ENCODE results near the gene OR8B8.

OR8B8 gene

GRCh38 chr11:124481365-124482323 is 36.1 kb upstream of the OR8B8 start:
- peak overlapping the region; percentile 40 for H3K9ac ChIP-seq (ENCODE audit: low read length)
- H3K4me3 ChIP-seq (ENCODE audit: low read length) = peak overlapping the region; percentile 76
- no peaks in the 10 kb centered on the region for H4K20me1 ChIP-seq (ENCODE audit: insufficient read depth, low read length)
- H3K36me3 ChIP-seq (replicated peaks; ENCODE audit: low read depth, low read length) = no peaks in the 10 kb centered on the region
- H2AFZ ChIP-seq (ENCODE audit: low read depth, low read length) = peak overlapping the region; percentile 89
- peaks cover 4% of the 10 kb centered on the region; the same call in 1 of the 2 replicates for H3K4me1 ChIP-seq (ENCODE audit: low read length)
- H3K27me3 ChIP-seq (ENCODE audit: low read depth, low read length) = peaks cover 9% of the 10 kb centered on the region; the same call in 1 of the 2 replicates
- TF ChIP-seq CTCF (IDR thresholded peaks at IDR 0.05; ENCODE audit: low read depth, low read length) = no peak
- no peak for TF ChIP-seq EZH2phosphoT487 (IDR thresholded peaks at IDR 0.05; ENCODE audit: low read depth)
- no peaks in the 10 kb centered on the region for H3K9me3 ChIP-seq (ENCODE audit: insufficient read depth, low read length)
- peak overlapping the region; percentile 84 for H3K4me2 ChIP-seq (ENCODE audit: low read length)
- H3K27ac ChIP-seq (ENCODE audit: low read length) = no peak overlapping the region
- no peaks in the 10 kb centered on the region for H3K79me2 ChIP-seq (ENCODE audit: low read length)

GRCh38 chr11:124479561-124479960 is 34.1 kb upstream of the OR8B8 start:
- Histone ChIP-seq H3K27me3 (ENCODE audit: low read depth, low read length) (peaks cover 3% of the 10 kb centered on the region), H3K36me3 (replicated peaks; ENCODE audit: low read depth, low read length) (no peaks in the 10 kb centered on the region), H3K9me3 (ENCODE audit: insufficient read depth, low read length) (no peaks in the 10 kb centered on the region), H3K4me3 (ENCODE audit: low read length) (no peak overlapping the region), H3K4me1 (ENCODE audit: low read length) (peaks cover 12% of the 10 kb centered on the region; the same call in 1 of the 2 replicates), H3K27ac (ENCODE audit: low read length) (no peak overlapping the region), H3K4me2 (ENCODE audit: low read length) (no peak overlapping the region), H4K20me1 (ENCODE audit: insufficient read depth, low read length) (no peaks in the 10 kb centered on the region), H3K79me2 (ENCODE audit: low read length) (no peaks in the 10 kb centered on the region), H2AFZ (ENCODE audit: low read depth, low read length) (no peak overlapping the region), H3K9ac (ENCODE audit: low read length) (no peak overlapping the region)
- TF ChIP-seq EZH2phosphoT487 (IDR thresholded peaks at IDR 0.05; ENCODE audit: low read depth) (no peak), CTCF (IDR thresholded peaks at IDR 0.05; ENCODE audit: low read depth, low read length) (no peak)

GRCh38 chr11:124475265-124475664 is 29.8 kb upstream of the OR8B8 start:
- TF ChIP-seq EZH2phosphoT487 (IDR thresholded peaks at IDR 0.05; ENCODE audit: low read depth) = no peak
- TF ChIP-seq CTCF (IDR thresholded peaks at IDR 0.05; ENCODE audit: low read depth, low read length) = no peak
- Histone ChIP-seq H2AFZ (ENCODE audit: low read depth, low read length) (no peak overlapping the region), H3K79me2 (ENCODE audit: low read length) (no peaks in the 10 kb centered on the region), H3K9me3 (ENCODE audit: insufficient read depth, low read length) (no peaks in the 10 kb centered on the region), H3K9ac (ENCODE audit: low read length) (no peak overlapping the region), H3K27me3 (ENCODE audit: low read depth, low read length) (peaks cover 6% of the 10 kb centered on the region), H3K4me3 (ENCODE audit: low read length) (no peak overlapping the region), H3K36me3 (replicated peaks; ENCODE audit: low read depth, low read length) (no peaks in the 10 kb centered on the region), H4K20me1 (ENCODE audit: insufficient read depth, low read length) (no peaks in the 10 kb centered on the region), H3K4me2 (ENCODE audit: low read length) (no peak overlapping the region), H3K27ac (ENCODE audit: low read length) (no peak overlapping the region), H3K4me1 (ENCODE audit: low read length) (peaks cover 13% of the 10 kb centered on the region; the same call in 1 of the 2 replicates)

- no peak overlapping the region for H3K4me2 ChIP-seq (ENCODE audit: low read length)
- H3K27ac ChIP-seq (ENCODE audit: low read length) = no peak overlapping the region
- H3K4me3 ChIP-seq (ENCODE audit: low read length) = no peak overlapping the region
- H4K20me1 ChIP-seq (ENCODE audit: insufficient read depth, low read length) = no peaks in the 10 kb centered on the region
- H3K79me2 ChIP-seq (ENCODE audit: low read length) = no peaks in the 10 kb centered on the region
- H2AFZ ChIP-seq (ENCODE audit: low read depth, low read length) = no peak overlapping the region
- no peaks in the 10 kb centered on the region for H3K36me3 ChIP-seq (replicated peaks; ENCODE audit: low read depth, low read length)
- H3K4me1 ChIP-seq (ENCODE audit: low read length) = peaks cover 13% of the 10 kb centered on the region; the same call in 1 of the 2 replicates
- no peak overlapping the region for H3K9ac ChIP-seq (ENCODE audit: low read length)
- no peaks in the 10 kb centered on the region for H3K9me3 ChIP-seq (ENCODE audit: insufficient read depth, low read length)
- TF ChIP-seq CTCF (IDR thresholded peaks at IDR 0.05; ENCODE audit: low read depth, low read length) (no peak), EZH2phosphoT487 (IDR thresholded peaks at IDR 0.05; ENCODE audit: low read depth) (no peak)
- H3K27me3 ChIP-seq (ENCODE audit: low read depth, low read length) = peaks cover 6% of the 10 kb centered on the region
Measured at GRCh38 chr11:124474779-124475178, 29.3 kb upstream of the OR8B8 start.
